IgD-negative memory B cell (primary cell): ENCODE results near the gene CCDC200. TPM values are rescaled to one million over a fixed set of nuclear protein-coding genes. Genes with fewer than 3 reads are reported as not detected.
A peak's percentile ranks its signal among the peaks of the same experiment; 100 is the strongest.
"Not testable (repeated sequence)": the region's sequence is repeated elsewhere in the genome, so short reads cannot be mapped to it uniquely, and the experiment has no call there.

Experiments
- H3K27ac Mint-ChIP-seq, 3 donors: one replicate each; pipeline ENCODE4 v1.8.0; 2020 to 2022; ENCODE audit warnings: mild to moderate bottlenecking in 3 of 3, mixed read lengths in 3 of 3, moderate library complexity in 1 of 3
- H3K27me3 Mint-ChIP-seq: one replicate; pipeline ENCODE4 v1.8.0; 2021; ENCODE audit warnings: mixed read lengths
- H3K36me3 Mint-ChIP-seq: one replicate; pipeline ENCODE4 v1.8.0; 2020; ENCODE audit warnings: mild to moderate bottlenecking, mixed read lengths
- H3K4me1 Mint-ChIP-seq, 3 donors: one replicate each; pipeline ENCODE4 v1.8.0; 2020 to 2022; ENCODE audit warnings: mixed read lengths in 3 of 3, mild to moderate bottlenecking in 1 of 3
- H3K4me3 Mint-ChIP-seq, 4 donors: one replicate each; pipeline ENCODE4 v1.8.0; 2020 to 2022; ENCODE audit warnings: mild to moderate bottlenecking in 4 of 4, mixed read lengths in 4 of 4, moderate library complexity in 3 of 4
- H3K9me3 Mint-ChIP-seq, 3 donors: one replicate each; pipeline ENCODE4 v1.8.0; 2020 to 2021; ENCODE audit warnings: mixed read lengths in 3 of 3, mild to moderate bottlenecking in 1 of 3
- polyA plus RNA-seq: library from polyadenylated mRNA; unstranded; fragments of 300-500 nt; fragmentation: Illumina TruSeq; gene quantifications from one replicate; pipeline ENCODE4 v1.2.3, GENCODE V29; 2021

CCDC200 gene
- polyA plus RNA-seq, 1 donor from 2014 or later, result 3.0 TPM

DNA sequence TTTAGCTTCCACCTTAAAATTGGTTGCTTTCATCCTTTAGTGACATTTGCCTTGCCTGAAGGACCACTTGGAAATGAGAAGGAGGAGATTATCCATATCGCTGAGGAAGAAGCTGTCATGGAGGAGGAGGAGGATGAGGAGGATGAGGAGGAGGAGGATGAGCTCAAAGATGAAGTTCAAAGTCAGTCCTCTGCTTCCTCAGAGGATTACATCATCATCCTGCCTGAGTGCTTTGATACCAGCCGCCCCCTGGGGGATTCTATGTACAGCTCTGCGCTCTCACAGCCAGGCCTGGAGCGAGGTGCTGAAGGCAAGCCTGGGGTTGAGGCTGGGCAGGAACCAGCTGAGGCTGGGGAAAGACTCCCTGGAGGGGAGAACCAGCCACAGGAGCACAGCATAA lies 28.3 kb downstream of the CCDC200 start:
- H3K36me3 Mint-ChIP-seq, result peaks cover 2% of the 10 kb centered on the region
- peaks cover 0 to 1% (median 0%) of the 10 kb centered on the region in 3 donors for H3K4me1 Mint-ChIP-seq
- H3K4me3 Mint-ChIP-seq, result no peak overlapping the region
- H3K27me3 Mint-ChIP-seq, result no peaks in the 10 kb centered on the region
- no peaks in the 10 kb centered on the region for H3K9me3 Mint-ChIP-seq
- H3K27ac Mint-ChIP-seq, result peak overlapping the region in 1 of 3 donors; percentile 19

DNA sequence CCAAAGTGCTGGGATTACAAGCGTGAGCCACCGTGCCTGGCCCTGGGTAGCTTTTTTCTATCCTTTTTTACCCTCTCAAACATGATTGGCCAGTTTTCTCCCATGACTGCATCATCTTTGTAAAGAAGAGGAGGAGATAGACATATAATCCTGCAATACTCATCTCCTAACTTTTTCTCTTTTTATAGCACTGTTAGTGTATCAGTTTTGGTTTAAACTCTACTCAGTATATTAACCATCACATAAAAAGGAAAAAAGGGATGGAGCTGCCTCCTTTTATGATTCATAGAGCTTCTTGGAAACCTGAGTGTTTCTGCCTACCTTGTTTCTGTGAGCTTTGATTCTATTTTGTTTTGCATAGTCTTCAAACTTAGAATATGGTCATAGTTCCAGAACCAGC lies 28.8 kb downstream of the CCDC200 start:
- H3K4me1 Mint-ChIP-seq, result peaks cover 0 to 1% (median 0%) of the 10 kb centered on the region in 3 donors

GRCh38 chr17:43193251-43193650 lies 35.2 kb downstream of the CCDC200 start:
- Mint-ChIP-seq H3K27ac (no peak overlapping the region), H3K27me3 (no peaks in the 10 kb centered on the region), H3K9me3 (no peaks in the 10 kb centered on the region), H3K4me1 (peaks cover 0 to 1% (median 0%) of the 10 kb centered on the region in 3 donors), H3K4me3 (no peak overlapping the region), H3K36me3 (peaks cover 7% of the 10 kb centered on the region)

More for the DNA sequence above, 28.8 kb downstream of the CCDC200 start:
- Mint-ChIP-seq H3K27ac (peak overlapping the region in 1 of 3 donors; percentile 40), H3K27me3 (no peaks in the 10 kb centered on the region), H3K4me3 (no peak overlapping the region), H3K36me3 (peaks cover 2% of the 10 kb centered on the region), H3K9me3 (no peaks in the 10 kb centered on the region)

GRCh38 chr17:43186656-43187055 lies 41.8 kb downstream of the CCDC200 start:
- H3K4me1 Mint-ChIP-seq, H3K27me3 Mint-ChIP-seq, H3K4me3 Mint-ChIP-seq, H3K9me3 Mint-ChIP-seq, H3K27ac Mint-ChIP-seq: not testable (repeated sequence)
- H3K36me3 Mint-ChIP-seq, result peaks cover 13% of the 10 kb centered on the region

DNA sequence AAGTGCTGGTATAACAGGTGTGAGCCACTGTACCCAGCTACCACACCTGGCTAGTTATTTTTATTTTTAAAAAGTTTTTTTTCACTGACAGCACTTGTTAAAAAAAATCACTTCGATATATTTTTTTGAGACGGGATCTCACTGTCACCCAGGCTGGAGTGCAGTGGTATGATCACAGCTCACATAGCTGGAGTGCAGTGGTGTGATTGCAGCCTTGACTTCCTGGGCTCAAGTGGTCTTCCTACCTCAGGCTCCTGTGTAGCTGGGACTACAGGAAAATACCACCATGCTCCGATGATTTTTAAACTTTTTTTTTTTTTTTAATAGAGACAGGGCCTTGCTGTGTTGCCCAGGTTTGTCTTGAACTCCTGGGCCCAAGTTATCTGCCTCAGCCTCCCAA lies 44.5 kb downstream of the CCDC200 start:
- Mint-ChIP-seq H3K36me3 (peaks cover 6% of the 10 kb centered on the region), H3K27me3 (no peaks in the 10 kb centered on the region), H3K27ac (no peak overlapping the region), H3K9me3 (no peaks in the 10 kb centered on the region), H3K4me1 (no peaks in the 10 kb centered on the region), H3K4me3 (no peak overlapping the region)

DNA sequence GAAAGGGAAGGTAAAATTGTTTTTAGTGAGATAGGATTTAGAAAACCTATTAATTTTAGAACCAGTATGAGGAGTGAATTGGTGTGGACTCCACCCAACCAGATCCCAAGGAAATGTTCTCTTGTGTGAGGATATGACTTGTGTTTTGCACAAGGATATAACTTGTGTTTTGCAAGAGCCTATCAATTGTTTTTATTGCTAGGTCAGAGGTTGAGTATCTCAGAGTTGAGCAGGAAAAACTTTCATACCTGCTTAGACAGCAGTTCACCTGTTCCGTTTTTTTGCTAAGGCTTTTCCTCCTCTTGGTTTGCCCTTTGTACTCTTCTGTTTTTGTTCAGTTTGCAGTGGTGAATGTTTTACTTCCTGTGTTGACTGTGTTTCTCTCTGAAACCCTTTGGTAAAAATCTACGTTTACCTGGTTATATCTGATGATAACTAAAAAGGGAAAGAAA lies 52.3 kb downstream of the CCDC200 start:
- peak overlapping the region in 2 of 4 donors; percentile 17 to 56 for H3K4me3 Mint-ChIP-seq
- peaks cover 14 to 36% (median 23%) of the 10 kb centered on the region in 3 donors for H3K4me1 Mint-ChIP-seq
- no peaks in the 10 kb centered on the region for H3K9me3 Mint-ChIP-seq
- peak overlapping the region in 1 of 3 donors; percentile 86 for H3K27ac Mint-ChIP-seq
- no peaks in the 10 kb centered on the region for H3K27me3 Mint-ChIP-seq
- peaks cover 2% of the 10 kb centered on the region for H3K36me3 Mint-ChIP-seq

DNA sequence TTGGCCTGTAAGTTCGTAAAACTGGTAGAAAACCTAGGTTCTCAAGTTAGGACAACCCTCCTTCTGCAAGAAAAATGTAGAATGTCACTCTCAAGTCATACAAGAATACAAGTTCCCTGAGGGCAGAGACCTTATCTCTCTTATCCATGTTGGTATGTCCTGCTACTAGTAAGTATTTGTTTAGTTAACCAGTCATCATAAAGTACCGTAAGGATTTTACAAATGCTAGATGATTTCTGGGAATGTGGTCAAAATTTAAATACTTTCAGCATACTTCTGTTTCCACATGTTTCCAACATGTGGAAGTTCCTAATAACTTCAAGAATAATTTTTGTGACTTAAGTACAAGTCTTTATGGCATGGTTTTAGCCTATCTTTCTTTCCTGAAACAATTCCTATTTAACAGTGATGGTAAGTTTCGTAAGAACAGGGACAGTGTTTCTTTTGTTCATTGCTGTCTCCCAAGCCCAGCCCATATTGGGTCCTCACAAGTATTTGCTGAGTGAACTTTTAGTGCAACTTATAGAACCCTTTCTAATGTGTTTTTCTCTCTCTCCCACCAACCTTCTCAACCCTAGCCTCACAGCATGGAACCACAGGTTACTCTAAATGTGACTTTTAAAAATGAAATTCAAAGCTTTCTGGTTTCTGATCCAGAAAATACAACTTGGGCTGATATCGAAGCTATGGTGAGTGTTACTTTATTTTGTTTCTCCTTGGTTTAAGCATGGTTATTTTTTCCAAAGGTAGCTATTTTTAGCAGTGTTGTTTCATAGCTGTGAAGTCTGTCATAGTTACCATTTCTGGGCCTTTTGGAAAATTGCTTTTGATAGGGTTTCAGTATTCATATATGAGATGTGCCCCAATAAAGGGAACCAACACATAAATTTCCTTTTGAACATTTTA lies 53.0 kb downstream of the CCDC200 start:
- H3K27me3 Mint-ChIP-seq, result no peaks in the 10 kb centered on the region
- H3K27ac Mint-ChIP-seq, result peak overlapping the region in 1 of 3 donors; percentile 86
- peaks cover 14 to 36% (median 23%) of the 10 kb centered on the region in 3 donors for H3K4me1 Mint-ChIP-seq
- no peaks in the 10 kb centered on the region for H3K9me3 Mint-ChIP-seq
- H3K36me3 Mint-ChIP-seq, result peaks cover 2% of the 10 kb centered on the region
- peak overlapping the region in 1 of 4 donors; percentile 56 for H3K4me3 Mint-ChIP-seq

- Mint-ChIP-seq H3K4me3 (no peak overlapping the region), H3K4me1 (peaks cover 14 to 27% (median 18%) of the 10 kb centered on the region in 3 donors), H3K9me3 (no peaks in the 10 kb centered on the region), H3K27me3 (no peaks in the 10 kb centered on the region), H3K27ac (no peak overlapping the region), H3K36me3 (peaks cover 2% of the 10 kb centered on the region)
These were observed 56.6 kb downstream of the CCDC200 start for GRCh38 chr17:43171586-43172487.

Other genes starting within 250 kb of the CCDC200 start
- gene PTGES3L, start 248.5 kb downstream of the CCDC200 start, polyA plus RNA-seq, result 1.4 TPM
- 24.0 TPM for gene RUNDC1, start 248.1 kb downstream of the CCDC200 start, polyA plus RNA-seq
- gene RPL27, start 230.2 kb downstream of the CCDC200 start, polyA plus RNA-seq, result 2,481 TPM
- 63.7 TPM for gene IFI35, start 221.8 kb downstream of the CCDC200 start, polyA plus RNA-seq
- gene VAT1, start 206.2 kb downstream of the CCDC200 start, polyA plus RNA-seq, result 47.6 TPM
- 0.05 TPM for gene RND2, start 203.4 kb downstream of the CCDC200 start, polyA plus RNA-seq
- 3.2 TPM for gene BRCA1, start 103.3 kb downstream of the CCDC200 start, polyA plus RNA-seq
- 45.1 TPM for gene NBR1, start 57.4 kb downstream of the CCDC200 start, polyA plus RNA-seq
- 10.4 TPM for gene TMEM106A, start 16.7 kb downstream of the CCDC200 start, polyA plus RNA-seq
- not detected for gene RNU2-1, start 5.4 kb upstream of the CCDC200 start, polyA plus RNA-seq
- 3.4 TPM for gene ARL4D, start 170.4 kb upstream of the CCDC200 start, polyA plus RNA-seq